Endothelial cell of umbilical vein (primary cell): ENCODE data around the gene ZNF282. TPM values are rescaled to one million over a fixed set of nuclear protein-coding genes. Genes with fewer than 3 reads are reported as not detected.

Experiments used
- BruUV-seq: library from RNA; stranded (reverse); fragments of 400-500 nt; replicated peaks from 2 replicates; lab custom pipeline; 2021; lab: Mats Ljungman, UMichigan
- CTCF ChIA-PET: fragments of 300-600, 350-600 bp; sonication (Branson Sonifier 250); formaldehyde crosslinking; loops from one replicate; lab custom pipeline; 2021; ENCODE audit warnings: antibody characterized with exemption, inconsistent platforms; lab: Charles Lee
- POLR2A ChIA-PET: fragments of 300-600, 350-600 bp; sonication (Branson Sonifier 250); formaldehyde crosslinking; loops from one replicate; lab custom pipeline; 2021; ENCODE audit warnings: antibody characterized with exemption, inconsistent platforms; lab: Charles Lee
- DNase-seq: peaks from one replicate; pipeline ENCODE4 v3.0.0-alpha.2; 2011; ENCODE audit warnings: low read depth, low spot score
- FAIRE-seq: peaks from 2 replicates; lab custom pipeline; 2011; peaks lifted over from hg19 to GRCh38; lab: Jason Lieb, UNC
- H2AFZ ChIP-seq: 2 replicates; pipeline ENCODE4 v1.6.0; 2012; ENCODE audit warnings: low read depth, low read length, control low read depth, inconsistent platforms
- H3K27ac ChIP-seq: 2 replicates; pipeline ENCODE4 v1.5.1; 2011; ENCODE audit warnings: low read depth, mild to moderate bottlenecking, control low read depth, low read length, moderate library complexity; ENCODE audit not compliant: insufficient read depth
- H3K27me3 ChIP-seq, 2 experiments: 2 replicates each; pipeline versions ENCODE4 v1.6.0 to v1.6.1; 2011; ENCODE audit warnings: low read length in 2 of 2, mixed read lengths in 1 of 2; ENCODE audit not compliant: control insufficient read depth in 2 of 2, insufficient read depth in 2 of 2
- H3K36me3 ChIP-seq, 2 experiments: 2 replicates in 1 of 2; 3 replicates in 1 of 2; pipeline ENCODE4 v1.5.1; 2011; ENCODE audit warnings: low read length in 2 of 2, mild to moderate bottlenecking in 1 of 2, moderate library complexity in 1 of 2; ENCODE audit not compliant: control insufficient read depth in 2 of 2, insufficient read depth in 2 of 2; ENCODE audit errors: extremely low read depth in 1 of 2
- H3K4me1 ChIP-seq: 3 replicates; pipeline ENCODE4 v1.5.1; 2011; ENCODE audit warnings: mild to moderate bottlenecking, low read length; ENCODE audit not compliant: control insufficient read depth, insufficient read depth; ENCODE audit errors: extremely low read depth
- H3K4me2 ChIP-seq: 2 replicates; pipeline ENCODE4 v1.6.1; 2011; ENCODE audit warnings: low read length, control low read depth, mixed read lengths; ENCODE audit not compliant: insufficient read depth
- H3K4me3 ChIP-seq, 3 experiments: fragments of 200-600 bp in 1 of 3; sonication (generic), shearing (Covaris generic) in 1 of 3; replicated peaks in 1 of 3; 2 replicates each; pipeline ENCODE4 v1.5.1; 2011 to 2016; ENCODE audit warnings: control low read depth in 3 of 3, low read length in 3 of 3, mild to moderate bottlenecking in 2 of 3, inconsistent platforms in 1 of 3, low read depth in 1 of 3, moderate library complexity in 1 of 3; ENCODE audit not compliant: insufficient read depth in 1 of 3
- H3K79me2 ChIP-seq: 2 replicates; pipeline ENCODE4 v1.6.0; 2012; ENCODE audit warnings: low read length, inconsistent platforms; ENCODE audit not compliant: control insufficient read depth, insufficient read depth
- H3K9ac ChIP-seq: replicated peaks from 2 replicates; pipeline ENCODE3; 2011; ENCODE audit warnings: low read length, control low read depth; ENCODE audit not compliant: insufficient read depth; ENCODE audit errors: extremely low read depth
- H3K9me1 ChIP-seq: replicated peaks from 3 replicates; pipeline ENCODE4 v1.6.0; 2011; ENCODE audit warnings: mild to moderate bottlenecking, low read length; ENCODE audit not compliant: control insufficient read depth, insufficient read depth; ENCODE audit errors: extremely low read depth
- H3K9me3 ChIP-seq: replicated peaks from 2 replicates; pipeline ENCODE4 v1.5.1; 2012; ENCODE audit warnings: low read length, inconsistent platforms; ENCODE audit not compliant: control insufficient read depth, insufficient read depth
- H4K20me1 ChIP-seq: replicated peaks from 2 replicates; pipeline ENCODE3; 2011; ENCODE audit warnings: mild to moderate bottlenecking, low read length; ENCODE audit not compliant: control insufficient read depth, insufficient read depth; ENCODE audit errors: extremely low read depth
- EZH2 ChIP-seq: IDR thresholded peaks from 2 replicates; pipeline ENCODE4 v1.6.1; 2012; ENCODE audit warnings: borderline replicate concordance, low read depth, mild to moderate bottlenecking, moderate library complexity, low read length, inconsistent platforms; ENCODE audit not compliant: severe bottlenecking
- FOS ChIP-seq: IDR thresholded peaks from 2 replicates; pipeline ENCODE4 v1.6.1; 2011; ENCODE audit warnings: mild to moderate bottlenecking, low read length, moderate library complexity, borderline replicate concordance; ENCODE audit not compliant: insufficient read depth
- GATA2 ChIP-seq: IDR thresholded peaks from 2 replicates; pipeline ENCODE4 v1.7.0; 2011; ENCODE audit warnings: low read depth, mild to moderate bottlenecking, moderate library complexity, mixed read lengths, low read length; ENCODE audit not compliant: insufficient read length, insufficient read depth
- JUN ChIP-seq: IDR thresholded peaks from 2 replicates; pipeline ENCODE4 v1.6.1; 2011; ENCODE audit warnings: borderline replicate concordance, low read depth; ENCODE audit not compliant: insufficient read length, insufficient read depth
- MYC ChIP-seq: IDR thresholded peaks from one replicate; pipeline ENCODE4 v1.6.1; 2011; ENCODE audit warnings: mild to moderate bottlenecking, low read depth, low read length
- POLR2A ChIP-seq: IDR thresholded peaks from 2 replicates; pipeline ENCODE4 v1.6.1; 2012; ENCODE audit warnings: low read depth, mild to moderate bottlenecking, control low read depth, low read length
- POLR2AphosphoS5 ChIP-seq: IDR thresholded peaks from 2 replicates; pipeline ENCODE4 v1.6.1; 2012; ENCODE audit warnings: low read depth, mild to moderate bottlenecking, control low read depth, low read length, moderate library complexity; ENCODE audit not compliant: insufficient read depth
- dilution Hi-C: fragments of 300-500 bp; cut with MboI; formaldehyde crosslinking; loops from one replicate; pipeline ENCODE4 v1.15.0; 2019; ENCODE audit warnings: low sequenced_read_pairs; ENCODE audit not compliant: extremely low pct_ligation_motif_present
- intact Hi-C: fragments of 100-400 bp; cut with micrococcal nuclease; formaldehyde crosslinking; loops from one replicate; pipeline ENCODE4 v1.10.0; 2022
- polyA plus RNA-seq, 4 experiments: library from polyadenylated mRNA; depleted of rRNA in 3 of 4; stranded (reverse) in 3 of 4; unstranded in 1 of 4; fragments of >200 nt; gene quantifications; 2 replicates each; pipeline versions ENCODE4 v1.2.1 to v1.2.3, GENCODE V29; 2011 to 2012; ENCODE audit warnings: missing spikeins in 1 of 4
- total RNA-seq: library from RNA; stranded (reverse); gene quantifications from 2 replicates; pipeline ENCODE4 v1.2.3, GENCODE V29; 2021
- TF ChIP-seq, protein P1 (sequence below): IDR thresholded peaks from 2 replicates; pipeline ENCODE4 v1.6.1; 2011; ENCODE audit not compliant: insufficient read depth, insufficient read length
- TF ChIP-seq, protein P2 (sequence below), 2 donors: IDR thresholded peaks; 1 replicate in 1 of 2; 2 replicates in 1 of 2; pipeline ENCODE4 v1.5.1; 2011; ENCODE audit warnings: low read length in 2 of 2, mild to moderate bottlenecking in 2 of 2, moderate library complexity in 2 of 2, control low read depth in 1 of 2, inconsistent platforms in 1 of 2, low read depth in 1 of 2; ENCODE audit not compliant: insufficient read depth in 1 of 2; ENCODE audit errors: extremely low read depth in 1 of 2

ZNF282 gene
- total and polyA plus RNA-seq, 2 donors (not counting 3 experiments of a cell fraction or from before 2014, with no cell fraction given): 20.0 to 34.4 TPM

DNA sequence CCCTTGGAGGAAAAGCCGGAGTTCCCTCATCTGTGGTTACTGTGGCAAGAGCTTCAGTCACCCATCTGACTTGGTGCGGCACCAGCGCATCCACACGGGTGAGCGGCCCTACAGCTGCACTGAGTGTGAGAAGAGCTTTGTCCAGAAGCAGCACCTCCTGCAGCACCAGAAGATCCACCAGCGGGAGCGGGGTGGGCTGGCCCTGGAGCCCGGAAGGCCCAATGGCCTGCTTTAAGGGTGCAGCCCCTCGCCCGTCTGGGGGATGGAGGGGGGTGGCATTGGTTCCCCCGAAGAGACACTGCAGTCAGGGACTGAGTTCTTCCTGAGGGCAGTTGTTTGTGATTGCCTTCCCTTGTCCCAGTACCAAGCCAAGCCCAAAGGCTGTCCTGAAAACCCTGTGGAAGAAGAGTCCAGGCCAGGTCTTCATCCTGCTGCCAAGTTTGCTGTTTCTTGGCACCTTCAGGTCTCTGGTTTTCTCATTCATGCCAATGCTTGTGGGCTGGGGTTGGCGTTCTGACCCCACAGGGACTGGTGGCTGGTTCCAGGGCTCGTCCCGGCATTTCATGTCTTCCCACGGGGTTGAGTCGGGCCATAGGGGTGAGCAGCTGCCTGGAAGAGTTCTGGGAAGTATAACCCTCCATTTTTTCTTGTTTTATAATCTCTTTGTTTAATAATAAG is 59.0 kb downstream of the ZNF282 start:
- Histone ChIP-seq H3K27me3 (no peaks in the 10 kb centered on the region), H4K20me1 (no peaks in the 10 kb centered on the region), H3K27ac (no peak overlapping the region), H3K4me1 (no peaks in the 10 kb centered on the region), H3K36me3 (peaks cover 13 to 32% of the 10 kb centered on the region in 2 experiments), H3K9ac (no peak overlapping the region), H3K79me2 (no peaks in the 10 kb centered on the region), H3K4me2 (no peak overlapping the region), H3K4me3 (no peak overlapping the region), H3K9me1 (no peaks in the 10 kb centered on the region), H2AFZ (no peak overlapping the region), H3K9me3 (no peaks in the 10 kb centered on the region)
- dilution Hi-C loops: no loop called here
- TF ChIP-seq MYC: no peak
- no peak for TF ChIP-seq EZH2
- no peak for TF ChIP-seq POLR2AphosphoS5
- TF ChIP-seq FOS: no peak
- TF ChIP-seq, protein P1, sequence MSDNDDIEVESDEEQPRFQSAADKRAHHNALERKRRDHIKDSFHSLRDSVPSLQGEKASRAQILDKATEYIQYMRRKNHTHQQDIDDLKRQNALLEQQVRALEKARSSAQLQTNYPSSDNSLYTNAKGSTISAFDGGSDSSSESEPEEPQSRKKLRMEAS: no peak
- TF ChIP-seq, protein P2, sequence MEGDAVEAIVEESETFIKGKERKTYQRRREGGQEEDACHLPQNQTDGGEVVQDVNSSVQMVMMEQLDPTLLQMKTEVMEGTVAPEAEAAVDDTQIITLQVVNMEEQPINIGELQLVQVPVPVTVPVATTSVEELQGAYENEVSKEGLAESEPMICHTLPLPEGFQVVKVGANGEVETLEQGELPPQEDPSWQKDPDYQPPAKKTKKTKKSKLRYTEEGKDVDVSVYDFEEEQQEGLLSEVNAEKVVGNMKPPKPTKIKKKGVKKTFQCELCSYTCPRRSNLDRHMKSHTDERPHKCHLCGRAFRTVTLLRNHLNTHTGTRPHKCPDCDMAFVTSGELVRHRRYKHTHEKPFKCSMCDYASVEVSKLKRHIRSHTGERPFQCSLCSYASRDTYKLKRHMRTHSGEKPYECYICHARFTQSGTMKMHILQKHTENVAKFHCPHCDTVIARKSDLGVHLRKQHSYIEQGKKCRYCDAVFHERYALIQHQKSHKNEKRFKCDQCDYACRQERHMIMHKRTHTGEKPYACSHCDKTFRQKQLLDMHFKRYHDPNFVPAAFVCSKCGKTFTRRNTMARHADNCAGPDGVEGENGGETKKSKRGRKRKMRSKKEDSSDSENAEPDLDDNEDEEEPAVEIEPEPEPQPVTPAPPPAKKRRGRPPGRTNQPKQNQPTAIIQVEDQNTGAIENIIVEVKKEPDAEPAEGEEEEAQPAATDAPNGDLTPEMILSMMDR (IDR thresholded peaks at IDR 0.05; ENCODE audit: extremely low read depth in 1 of 2, insufficient read depth in 1 of 2, low read depth in 1 of 2, low read length in 2 of 2): no peak
- TF ChIP-seq GATA2: no peak
- no peak for TF ChIP-seq JUN
- TF ChIP-seq POLR2A: no peak
- no peak for FAIRE-seq
- no TSS peak for BruUV-seq
- POLR2A ChIA-PET: no interaction called here
- no peak for DNase-seq
- intact Hi-C loops: no loop called here
- CTCF ChIA-PET: no interaction called here
